ENCODE measurements around the gene MRPL14. TPM values are rescaled to one million over a fixed set of nuclear protein-coding genes. Genes with fewer than 3 reads are reported as not detected.
"Not testable (repeated sequence)": the region's sequence is repeated elsewhere in the genome, so short reads cannot be mapped to it uniquely, and the experiment has no call there.

MRPL14 gene
- total RNA-seq, 1 experiment from 2014 or later = 362 TPM

DNA sequence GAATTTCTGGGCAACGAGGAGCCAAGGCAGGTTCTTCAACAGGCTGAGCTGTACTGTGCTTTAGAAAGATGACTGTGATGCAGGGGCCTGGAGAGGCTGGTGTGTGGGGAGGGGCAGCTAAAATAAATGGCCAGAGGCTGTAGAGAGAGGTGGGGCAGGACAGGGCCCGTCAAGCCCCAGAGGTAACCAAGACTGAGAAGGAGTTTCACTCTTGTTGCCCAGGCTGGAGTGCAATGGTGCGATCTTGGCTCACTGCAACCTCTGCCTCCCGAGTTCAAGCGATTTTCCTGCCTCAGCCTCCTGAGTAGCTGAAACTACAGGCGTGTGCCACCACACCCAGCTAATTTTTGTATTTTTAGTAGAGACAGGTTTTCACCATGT lies 32.0 kb downstream of the MRPL14 start:
- H3K4me3 ChIP-seq, H3K9me3 ChIP-seq, H3K27me3 ChIP-seq, DNase-seq: not testable (repeated sequence)
- H3K36me3 ChIP-seq = peaks cover 90% of the 10 kb centered on the region

DNA sequence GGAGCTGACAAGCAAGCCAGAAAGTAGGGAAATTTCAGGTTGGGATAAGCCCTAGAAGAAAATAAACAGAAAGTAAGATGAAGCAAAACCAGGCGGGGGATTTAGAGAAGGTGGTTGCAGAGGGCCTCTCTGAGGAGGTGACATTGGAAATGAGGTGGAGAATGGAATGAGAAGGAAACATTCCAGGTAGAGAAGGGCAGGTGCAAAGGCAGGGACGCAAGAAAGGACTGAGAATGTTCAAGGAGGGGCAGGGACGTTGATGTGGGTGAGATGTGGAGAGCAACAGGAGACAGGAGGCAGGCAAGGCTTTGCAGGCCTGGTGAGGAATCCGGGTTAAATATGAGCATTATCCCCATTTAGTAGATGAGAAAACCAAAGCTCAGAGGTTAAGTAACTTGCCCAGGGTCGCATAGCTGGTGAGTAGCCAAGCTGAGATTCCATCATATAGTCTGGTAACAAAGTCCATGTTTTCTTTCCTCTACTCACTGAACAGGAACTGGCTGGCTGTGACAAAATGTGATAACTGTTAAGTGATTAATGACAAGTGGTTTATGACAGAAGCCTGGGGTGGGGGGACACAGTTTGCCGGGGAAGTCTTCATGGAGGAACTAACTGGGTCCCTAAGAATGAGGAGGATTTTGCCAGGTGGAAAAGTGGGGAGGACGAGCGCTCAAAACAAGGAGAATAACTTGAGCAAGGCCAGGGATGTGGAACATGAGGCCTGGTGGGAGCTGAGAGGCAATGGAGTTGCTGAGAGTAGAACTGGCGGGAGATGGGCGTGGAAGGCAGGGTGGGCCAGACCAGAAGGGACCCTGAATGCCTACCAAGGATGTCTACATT lies 32.6 kb downstream of the MRPL14 start:
- Histone ChIP-seq H3K4me3 (no peak overlapping the region), H3K27me3 (no peaks in the 10 kb centered on the region), H3K36me3 (peaks cover 90% of the 10 kb centered on the region), H3K9me3 (no peaks in the 10 kb centered on the region)
- DNase-seq = no peak

DNA sequence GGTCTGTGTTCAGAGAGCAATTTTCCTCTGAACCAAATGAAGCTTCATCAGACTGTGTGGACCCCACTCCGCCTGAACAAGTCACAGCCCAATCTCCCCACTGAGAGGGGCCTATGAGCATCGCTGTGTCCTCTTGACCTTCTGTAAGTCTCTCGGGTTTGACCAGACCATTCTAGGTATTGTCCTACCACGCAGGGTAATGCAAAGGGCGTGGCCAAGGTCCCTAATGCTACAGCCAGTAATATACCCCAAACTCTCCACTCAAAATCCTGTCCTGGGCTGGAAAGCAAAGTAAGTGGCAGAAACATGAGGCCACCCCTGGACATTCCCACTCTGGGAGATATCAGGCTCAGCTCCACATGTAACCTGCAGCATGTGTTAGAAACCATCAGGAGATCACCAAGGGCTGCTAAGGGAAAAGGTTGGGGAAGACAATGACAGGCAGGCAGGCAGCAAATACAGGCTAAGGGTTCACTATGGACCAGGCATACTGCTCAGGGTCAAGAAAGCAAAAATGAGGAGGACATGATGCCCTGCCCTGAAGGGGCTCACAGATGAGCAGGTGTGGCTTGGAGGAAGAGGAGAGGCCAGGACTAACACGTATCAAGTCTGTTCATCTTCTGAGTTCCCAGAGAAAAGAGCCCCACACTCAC lies 33.4 kb downstream of the MRPL14 start:
- no peaks in the 10 kb centered on the region for H3K9me3 ChIP-seq
- no peak overlapping the region for H3K4me3 ChIP-seq
- H3K36me3 ChIP-seq = peaks cover 90% of the 10 kb centered on the region
- no peak for DNase-seq
- H3K27me3 ChIP-seq = no peaks in the 10 kb centered on the region

DNA sequence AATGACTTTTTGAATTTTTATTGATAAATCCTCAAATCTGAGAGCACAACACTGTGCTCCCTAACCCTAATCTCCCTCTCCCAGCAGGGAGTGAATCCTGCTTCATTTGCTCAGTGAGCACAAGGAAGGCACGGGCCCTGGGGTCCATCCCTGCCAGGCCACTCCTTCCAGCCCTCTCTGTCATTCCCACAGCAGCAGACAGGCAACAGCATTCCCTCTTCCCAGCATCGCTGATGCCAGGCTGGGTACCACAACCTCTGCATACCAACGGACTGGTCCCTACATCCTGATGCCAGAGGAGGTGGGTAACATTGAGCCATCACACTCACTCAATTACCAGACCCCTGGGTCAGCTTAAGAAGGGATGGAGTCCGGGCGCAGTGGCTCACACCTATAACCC lies 34.2 kb downstream of the MRPL14 start:
- DNase-seq = no peak
- H3K36me3 ChIP-seq = peaks cover 88% of the 10 kb centered on the region
- no peak overlapping the region for H3K4me3 ChIP-seq
- H3K27me3 ChIP-seq = no peaks in the 10 kb centered on the region
- H3K9me3 ChIP-seq = no peaks in the 10 kb centered on the region

DNA sequence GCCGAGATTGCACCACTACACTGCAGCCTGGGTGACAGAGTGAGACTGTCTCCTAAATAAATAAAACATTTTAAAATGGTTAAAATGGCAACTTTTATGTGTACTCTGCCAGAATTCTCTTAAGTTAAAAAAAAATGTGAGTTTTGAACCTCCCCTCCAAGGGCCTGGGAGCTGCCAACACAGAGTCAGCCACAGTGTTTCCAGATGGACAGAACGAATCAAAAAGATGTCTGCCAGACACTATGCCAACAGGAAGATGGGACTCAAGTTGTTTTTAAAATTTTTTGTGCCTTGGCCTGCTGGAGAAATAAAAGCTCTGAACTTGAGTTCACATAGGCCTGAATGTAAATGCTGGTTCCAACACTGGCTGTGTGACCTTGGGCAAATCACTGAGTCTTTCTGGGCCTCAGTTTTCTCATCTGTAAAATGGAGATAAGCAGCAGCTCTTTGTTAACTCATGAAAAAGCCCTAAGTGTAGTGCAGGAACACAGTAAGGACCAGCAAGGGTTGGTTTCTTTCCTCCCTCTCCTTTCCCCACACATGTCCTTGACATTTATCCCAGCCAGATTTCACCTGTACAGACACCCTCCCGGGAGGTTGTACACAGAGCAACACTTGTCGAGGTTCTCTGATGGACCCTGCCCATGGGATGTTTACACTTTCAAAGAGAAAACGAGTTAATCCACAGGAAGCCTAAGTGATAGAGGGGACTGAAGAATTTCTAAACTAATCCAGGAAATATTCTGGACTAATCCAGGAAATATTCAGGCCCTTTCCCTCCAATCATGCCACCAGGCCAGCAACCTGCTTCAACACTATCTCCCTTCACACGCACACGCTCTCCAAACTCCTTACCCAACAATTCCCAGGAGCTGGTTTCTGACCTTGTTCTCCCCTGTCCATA lies 35.0 kb downstream of the MRPL14 start:
- H3K9me3 ChIP-seq = no peaks in the 10 kb centered on the region
- H3K27me3 ChIP-seq = no peaks in the 10 kb centered on the region
- H3K4me3 ChIP-seq = no peak overlapping the region
- no peak for DNase-seq
- H3K36me3 ChIP-seq = peaks cover 86% of the 10 kb centered on the region

DNA sequence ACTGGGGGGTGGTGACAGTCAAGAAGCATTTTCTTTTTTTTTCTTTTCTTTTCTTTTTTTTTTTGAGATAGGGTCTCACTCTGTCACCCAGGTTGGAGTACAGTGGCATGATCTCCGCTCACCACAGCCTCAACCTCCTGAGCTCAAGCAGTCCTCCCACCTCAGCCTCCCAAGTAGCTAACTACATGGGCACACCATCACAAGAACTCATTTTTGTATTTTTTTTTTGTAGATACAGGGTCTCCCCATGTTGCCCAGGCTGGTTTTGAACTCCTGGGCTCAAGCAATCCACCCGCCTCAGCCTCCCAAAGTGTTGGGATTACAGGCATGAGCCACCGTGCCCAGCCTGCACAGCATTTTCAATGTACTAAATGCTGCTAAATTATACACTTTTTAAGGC lies 35.9 kb downstream of the MRPL14 start:
- H3K4me3 ChIP-seq, H3K9me3 ChIP-seq, H3K27me3 ChIP-seq, DNase-seq: not testable (repeated sequence)
- peaks cover 89% of the 10 kb centered on the region for H3K36me3 ChIP-seq

DNA sequence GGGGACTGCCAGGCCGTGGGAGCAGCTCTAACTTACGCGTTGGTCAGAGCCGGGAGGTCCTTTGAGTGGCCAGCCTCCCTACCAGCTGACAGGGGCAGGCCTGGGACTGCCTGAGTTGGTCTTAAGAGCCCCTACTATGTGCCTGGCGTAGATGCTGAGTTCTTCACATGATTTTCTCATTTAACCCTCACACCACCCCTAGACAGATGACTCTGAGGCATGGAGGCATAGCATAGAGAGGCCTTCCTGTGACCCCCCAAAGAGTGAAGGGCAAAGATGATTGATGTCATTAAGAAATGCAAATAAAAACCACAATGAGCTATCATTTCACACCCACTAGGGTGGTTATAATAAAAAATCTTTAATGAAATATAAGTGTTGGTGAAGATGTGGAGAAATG lies 36.8 kb downstream of the MRPL14 start:
- no peak for DNase-seq
- peaks cover 81% of the 10 kb centered on the region for H3K36me3 ChIP-seq
- H3K9me3 ChIP-seq = no peaks in the 10 kb centered on the region

DNA sequence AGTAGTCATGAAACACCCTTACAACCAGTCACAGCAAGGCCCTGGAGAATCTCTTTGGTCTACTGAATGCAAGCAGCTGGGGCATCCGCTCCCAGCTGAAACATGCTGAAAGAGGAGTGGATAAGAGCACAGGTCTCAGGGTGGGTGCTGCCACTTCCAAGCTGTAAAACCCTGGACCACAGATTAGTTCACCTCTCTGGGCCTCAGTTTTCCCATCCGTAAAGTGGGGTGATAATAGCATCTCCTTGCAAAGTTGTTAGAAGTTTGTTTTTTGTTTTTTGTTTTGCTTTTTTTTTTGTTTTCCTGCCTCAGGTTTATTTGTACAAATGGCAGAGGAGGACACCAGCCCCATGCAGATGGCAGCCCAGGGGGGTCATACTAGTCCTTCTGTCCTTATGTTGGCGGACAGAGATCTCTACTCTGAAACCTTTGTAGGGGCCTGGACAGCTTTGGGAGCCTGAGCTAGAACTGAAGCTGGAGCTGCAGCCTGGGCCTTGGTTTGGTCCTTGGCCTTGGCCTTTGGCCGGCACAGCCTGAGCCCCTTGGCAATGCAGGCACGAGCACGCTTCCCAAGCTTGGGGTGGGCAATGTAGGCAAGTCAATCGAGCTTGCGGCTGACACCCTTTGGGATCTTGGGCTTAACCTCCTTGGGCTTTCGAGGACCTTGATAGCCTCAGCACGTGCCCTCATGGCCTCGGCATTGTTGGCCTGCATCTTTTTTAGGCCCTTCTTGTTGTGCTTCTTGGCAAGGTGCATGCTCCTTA lies 38.2 kb downstream of the MRPL14 start:
- no peak for DNase-seq
- Histone ChIP-seq H3K36me3 (peaks cover 66% of the 10 kb centered on the region), H3K4me3 (no peak overlapping the region), H3K27me3 (no peaks in the 10 kb centered on the region), H3K9me3 (no peaks in the 10 kb centered on the region)

More for the DNA sequence above, 36.8 kb downstream of the MRPL14 start:
- no peaks in the 10 kb centered on the region for H3K27me3 ChIP-seq
- no peak overlapping the region for H3K4me3 ChIP-seq

DNA sequence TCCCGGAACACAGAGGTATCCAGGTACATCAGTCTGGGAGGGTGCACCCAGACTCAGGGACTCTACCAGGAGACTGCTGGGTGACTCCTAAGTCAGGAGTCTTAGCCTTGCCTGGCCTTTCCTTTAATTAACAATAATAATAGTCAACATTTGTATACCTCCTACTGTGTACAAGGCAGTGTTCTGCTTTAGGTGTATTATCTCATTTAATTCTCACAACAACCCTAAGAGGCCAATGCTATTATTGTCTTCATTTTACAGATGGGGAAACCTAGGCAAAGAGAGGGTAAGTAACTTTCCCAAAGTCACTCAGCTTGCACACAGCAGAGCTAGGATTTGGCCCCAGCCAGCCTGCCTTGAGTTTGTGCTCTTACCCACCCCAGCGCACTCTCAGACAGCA lies 39.6 kb downstream of the MRPL14 start:
- peaks cover 57% of the 10 kb centered on the region for H3K36me3 ChIP-seq
- DNase-seq = no peak
- no peak overlapping the region for H3K4me3 ChIP-seq
- H3K9me3 ChIP-seq = no peaks in the 10 kb centered on the region
- no peaks in the 10 kb centered on the region for H3K27me3 ChIP-seq

DNA sequence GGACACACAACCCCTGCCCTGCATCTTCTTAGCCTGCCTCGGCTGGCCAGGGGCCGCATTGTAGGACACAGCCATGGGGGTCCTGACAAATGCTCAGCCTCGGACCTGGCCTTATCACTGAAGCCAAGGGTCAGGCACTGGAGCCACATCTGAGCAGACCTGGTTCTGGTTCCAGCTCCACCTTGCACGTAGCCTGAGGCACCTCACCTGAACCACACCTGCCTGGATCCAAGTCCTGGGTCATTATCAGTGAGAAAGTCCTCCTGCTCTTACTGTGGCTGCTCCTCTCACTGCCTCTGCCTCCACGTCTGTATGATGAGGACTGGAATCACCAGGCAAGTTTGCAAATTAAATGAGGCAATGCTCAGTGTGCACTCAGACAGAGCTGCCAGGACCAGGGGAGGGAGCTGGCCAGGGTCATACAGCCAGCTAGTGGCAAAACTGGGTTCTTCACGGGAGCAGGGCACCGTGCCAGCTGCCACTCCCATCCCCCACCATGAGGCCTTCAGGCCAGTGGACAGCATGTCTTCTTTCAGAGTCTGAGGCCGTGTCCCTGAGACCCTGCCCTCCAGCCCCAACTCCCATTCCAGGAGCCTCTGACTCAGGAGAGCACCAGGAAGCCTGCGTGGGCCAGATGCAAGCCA lies 40.2 kb downstream of the MRPL14 start:
- no peak overlapping the region for H3K4me3 ChIP-seq
- no peaks in the 10 kb centered on the region for H3K9me3 ChIP-seq
- peaks cover 55% of the 10 kb centered on the region for H3K36me3 ChIP-seq
- DNase-seq = peak; percentile 71
- H3K27me3 ChIP-seq = no peaks in the 10 kb centered on the region

DNA sequence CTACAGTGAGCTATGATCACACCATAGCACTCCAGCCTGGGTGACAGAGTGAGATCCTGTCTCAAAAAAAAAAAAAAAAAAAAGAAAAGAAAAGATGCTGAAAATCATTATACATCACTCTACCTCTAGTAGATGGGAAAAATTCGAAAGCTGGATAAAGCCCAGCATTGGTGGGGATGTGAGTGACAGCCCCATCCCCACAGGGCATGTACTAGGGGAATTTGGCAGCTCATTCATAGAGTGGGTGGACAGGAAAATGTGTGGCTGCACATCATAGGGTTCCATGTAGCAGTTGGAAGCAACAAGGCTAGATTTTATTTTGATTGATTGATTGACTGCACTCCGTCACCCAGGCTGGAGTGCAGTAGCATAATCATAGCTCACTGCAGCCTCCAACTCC lies 42.0 kb downstream of the MRPL14 start:
- Histone ChIP-seq H3K4me3 (no peak overlapping the region), H3K36me3 (peaks cover 39% of the 10 kb centered on the region), H3K9me3 (no peaks in the 10 kb centered on the region), H3K27me3 (no peaks in the 10 kb centered on the region)
- DNase-seq = no peak

DNA sequence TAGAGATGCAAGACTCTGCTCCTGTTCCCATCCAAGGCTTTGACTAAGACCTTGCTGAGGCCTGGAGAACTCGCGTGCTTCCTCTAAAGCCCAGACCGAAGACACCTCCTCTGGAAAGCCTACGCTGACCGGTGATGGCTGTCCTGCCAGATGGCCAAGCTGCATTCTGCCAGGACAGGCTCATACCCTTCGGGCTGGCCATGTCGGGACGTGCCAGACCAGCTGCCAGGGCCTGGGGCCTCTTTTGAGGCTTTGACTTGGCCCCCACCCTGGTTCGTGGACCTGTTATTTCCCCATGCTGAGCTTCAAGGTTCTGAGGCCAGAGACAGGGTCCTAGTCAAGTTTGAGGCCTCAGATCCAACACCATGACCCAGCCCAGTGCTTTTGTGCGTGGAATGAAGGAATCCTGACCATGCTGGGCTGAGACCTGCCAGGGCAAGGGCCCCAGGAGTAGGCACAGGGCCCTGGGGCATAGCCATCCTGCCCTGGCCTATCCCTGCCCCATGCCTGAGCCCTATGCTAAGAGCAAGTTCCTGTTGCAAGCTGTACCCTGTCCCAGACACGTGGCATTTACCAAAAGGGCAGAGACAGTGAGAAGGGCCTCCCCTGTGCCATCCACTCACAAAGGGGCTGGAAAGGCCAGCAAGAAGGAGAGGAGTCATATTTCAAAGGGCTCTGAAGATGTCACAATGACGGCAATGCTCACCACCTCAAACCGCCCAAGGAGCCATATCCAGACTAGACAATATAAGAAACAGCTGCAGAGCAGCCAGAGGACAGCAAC lies 42.8 kb downstream of the MRPL14 start:
- Histone ChIP-seq H3K27me3 (no peaks in the 10 kb centered on the region), H3K36me3 (peaks cover 31% of the 10 kb centered on the region), H3K9me3 (no peaks in the 10 kb centered on the region), H3K4me3 (no peak overlapping the region)
- DNase-seq = no peak

DNA sequence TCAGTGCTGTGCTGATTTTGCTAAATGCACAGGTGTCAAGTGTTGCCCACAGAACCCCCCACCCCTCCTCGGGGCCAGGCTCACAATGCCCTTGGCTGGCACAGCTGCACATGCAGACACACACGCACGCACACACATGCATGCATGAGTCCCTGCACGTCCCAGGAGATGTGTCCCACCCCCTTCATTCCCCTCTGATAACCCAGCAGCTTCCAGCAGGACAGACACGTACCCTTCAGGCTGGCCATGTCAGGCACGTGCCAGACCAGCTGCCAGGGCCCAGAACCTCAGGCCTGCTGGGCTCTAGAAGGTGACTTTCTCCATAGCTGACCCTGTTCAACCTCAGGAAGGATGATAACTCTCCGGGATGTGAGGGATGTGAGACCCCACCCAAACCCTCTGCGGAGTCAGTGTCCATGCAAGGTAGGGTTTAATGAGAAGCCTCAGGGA lies 44.4 kb downstream of the MRPL14 start:
- H3K27me3 ChIP-seq = no peaks in the 10 kb centered on the region
- no peaks in the 10 kb centered on the region for H3K9me3 ChIP-seq
- no peak for DNase-seq
- H3K4me3 ChIP-seq = no peak overlapping the region
- H3K36me3 ChIP-seq = peaks cover 29% of the 10 kb centered on the region

DNA sequence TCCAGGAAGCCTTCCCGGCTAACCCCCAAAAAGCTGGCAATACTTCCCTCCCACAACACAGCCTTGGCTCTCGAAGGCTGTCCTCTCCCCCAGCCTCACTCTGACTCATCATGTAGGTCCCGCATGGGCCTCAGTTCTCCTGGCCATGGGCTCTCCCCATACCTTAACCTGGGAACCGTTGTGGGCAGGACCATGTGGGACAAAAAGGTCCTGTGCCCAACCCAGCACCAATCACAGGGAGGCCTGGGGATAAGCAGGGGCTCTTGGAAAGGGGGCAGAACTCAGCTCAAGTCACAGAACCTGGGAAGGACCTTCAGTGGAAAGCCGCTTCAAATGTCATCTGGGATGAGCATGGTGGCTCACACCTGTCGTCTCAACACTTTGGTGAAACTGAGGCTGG lies 45.5 kb downstream of the MRPL14 start:
- H3K36me3 ChIP-seq = peaks cover 18% of the 10 kb centered on the region
- no peak for DNase-seq
- no peaks in the 10 kb centered on the region for H3K27me3 ChIP-seq
- no peak overlapping the region for H3K4me3 ChIP-seq
- H3K9me3 ChIP-seq = no peaks in the 10 kb centered on the region
